Omental fat pad (tissue), 4 donors: Measurements from ENCODE around the gene PPDPF. TPM values are rescaled to one million over a fixed set of nuclear protein-coding genes. Genes with fewer than 3 reads are reported as not detected.
"Not testable (repeated sequence)": the region's sequence is repeated elsewhere in the genome, so short reads cannot be mapped to it uniquely, and the experiment has no call there.

Experiments
- ATAC-seq: fragments of 150-250 bp; one replicate; pipeline ENCODE4 v1.9.1; 2016; ENCODE audit warnings: mild to moderate bottlenecking, moderate library complexity; ENCODE audit not compliant: low FRiP score
- DNase-seq: peaks from one replicate; pipeline ENCODE4 v3.0.0-alpha.2; 2019; ENCODE audit warnings: low spot score
- total RNA-seq, 4 donors: library from RNA; depleted of rRNA; stranded (reverse); fragments of >200 nt; gene quantifications; one replicate each; pipeline ENCODE4 v1.1.0, GENCODE V29; 2016
- TF ChIP-seq, protein P1 (sequence below), 3 donors: fragments of 450-650 bp; IDR thresholded peaks; one replicate each; pipeline ENCODE4 v1.5.1; 2016 to 2017; ENCODE audit warnings: antibody characterized with exemption in 3 of 3, mild to moderate bottlenecking in 3 of 3, moderate library complexity in 2 of 3

Gene PPDPF
- total RNA-seq, 4 donors from 2014 or later: 22.2 to 108 (median 75.8) TPM

DNA sequence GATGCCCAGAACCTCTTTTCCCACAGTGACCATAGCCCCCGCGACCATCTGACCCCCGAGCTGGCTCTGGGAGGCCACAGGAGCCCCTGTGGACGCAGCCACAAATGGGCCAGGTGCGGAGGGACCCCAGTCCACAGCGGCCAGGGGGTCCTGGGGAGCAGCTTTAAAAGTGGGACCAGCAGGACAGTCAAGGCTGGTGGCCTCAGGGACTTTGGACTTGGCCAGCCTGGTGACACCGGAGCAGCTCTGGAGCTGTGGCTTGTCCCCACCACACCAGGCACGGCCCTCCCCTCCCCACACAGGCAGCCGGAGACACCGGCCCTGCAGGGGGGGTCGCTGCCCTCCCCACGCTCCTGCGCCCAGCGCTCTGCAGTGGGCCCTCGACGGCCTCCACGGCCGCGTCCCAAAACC lies 36.9 kb downstream of the PPDPF start:
- TF ChIP-seq, protein P1, sequence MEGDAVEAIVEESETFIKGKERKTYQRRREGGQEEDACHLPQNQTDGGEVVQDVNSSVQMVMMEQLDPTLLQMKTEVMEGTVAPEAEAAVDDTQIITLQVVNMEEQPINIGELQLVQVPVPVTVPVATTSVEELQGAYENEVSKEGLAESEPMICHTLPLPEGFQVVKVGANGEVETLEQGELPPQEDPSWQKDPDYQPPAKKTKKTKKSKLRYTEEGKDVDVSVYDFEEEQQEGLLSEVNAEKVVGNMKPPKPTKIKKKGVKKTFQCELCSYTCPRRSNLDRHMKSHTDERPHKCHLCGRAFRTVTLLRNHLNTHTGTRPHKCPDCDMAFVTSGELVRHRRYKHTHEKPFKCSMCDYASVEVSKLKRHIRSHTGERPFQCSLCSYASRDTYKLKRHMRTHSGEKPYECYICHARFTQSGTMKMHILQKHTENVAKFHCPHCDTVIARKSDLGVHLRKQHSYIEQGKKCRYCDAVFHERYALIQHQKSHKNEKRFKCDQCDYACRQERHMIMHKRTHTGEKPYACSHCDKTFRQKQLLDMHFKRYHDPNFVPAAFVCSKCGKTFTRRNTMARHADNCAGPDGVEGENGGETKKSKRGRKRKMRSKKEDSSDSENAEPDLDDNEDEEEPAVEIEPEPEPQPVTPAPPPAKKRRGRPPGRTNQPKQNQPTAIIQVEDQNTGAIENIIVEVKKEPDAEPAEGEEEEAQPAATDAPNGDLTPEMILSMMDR (IDR thresholded peaks at IDR 0.05): no peak
- ATAC-seq (no peak), DNase-seq (no peak)

DNA sequence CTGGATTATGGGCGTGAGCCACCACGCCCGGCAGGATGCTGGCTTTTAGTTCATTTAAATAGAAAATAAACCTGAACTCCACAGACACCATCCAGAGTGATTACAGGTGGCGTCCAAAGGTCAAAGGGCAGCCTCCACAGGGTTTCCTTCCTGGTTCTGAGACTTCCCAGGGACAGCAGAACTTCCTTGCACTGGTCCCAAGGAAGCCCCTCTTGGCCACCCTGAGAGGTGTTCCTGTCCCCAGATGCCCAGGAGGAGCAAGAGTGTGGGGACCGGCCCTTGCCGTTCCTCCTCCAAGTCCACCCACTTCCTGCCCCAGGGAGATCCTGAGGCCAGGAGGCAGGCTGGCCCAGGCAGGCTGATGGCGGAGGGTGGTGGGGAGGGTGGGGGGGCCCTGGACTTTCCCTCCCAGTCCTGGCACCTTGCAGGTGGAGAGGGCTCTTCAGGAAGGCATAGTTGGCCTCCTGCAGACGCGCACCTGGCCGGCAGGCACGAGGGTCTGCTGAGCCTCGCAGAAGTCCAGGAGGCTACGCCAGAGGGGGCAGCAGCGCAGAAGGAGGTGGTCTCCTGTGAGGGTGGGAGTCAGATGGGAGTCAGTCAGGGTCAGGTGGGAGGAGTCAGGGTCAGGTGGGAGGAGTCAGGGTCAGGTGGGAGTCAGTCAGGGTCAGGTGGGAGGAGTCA lies 38.4 kb downstream of the PPDPF start:
- TF ChIP-seq, protein P1 (IDR thresholded peaks at IDR 0.05): no peak

DNA sequence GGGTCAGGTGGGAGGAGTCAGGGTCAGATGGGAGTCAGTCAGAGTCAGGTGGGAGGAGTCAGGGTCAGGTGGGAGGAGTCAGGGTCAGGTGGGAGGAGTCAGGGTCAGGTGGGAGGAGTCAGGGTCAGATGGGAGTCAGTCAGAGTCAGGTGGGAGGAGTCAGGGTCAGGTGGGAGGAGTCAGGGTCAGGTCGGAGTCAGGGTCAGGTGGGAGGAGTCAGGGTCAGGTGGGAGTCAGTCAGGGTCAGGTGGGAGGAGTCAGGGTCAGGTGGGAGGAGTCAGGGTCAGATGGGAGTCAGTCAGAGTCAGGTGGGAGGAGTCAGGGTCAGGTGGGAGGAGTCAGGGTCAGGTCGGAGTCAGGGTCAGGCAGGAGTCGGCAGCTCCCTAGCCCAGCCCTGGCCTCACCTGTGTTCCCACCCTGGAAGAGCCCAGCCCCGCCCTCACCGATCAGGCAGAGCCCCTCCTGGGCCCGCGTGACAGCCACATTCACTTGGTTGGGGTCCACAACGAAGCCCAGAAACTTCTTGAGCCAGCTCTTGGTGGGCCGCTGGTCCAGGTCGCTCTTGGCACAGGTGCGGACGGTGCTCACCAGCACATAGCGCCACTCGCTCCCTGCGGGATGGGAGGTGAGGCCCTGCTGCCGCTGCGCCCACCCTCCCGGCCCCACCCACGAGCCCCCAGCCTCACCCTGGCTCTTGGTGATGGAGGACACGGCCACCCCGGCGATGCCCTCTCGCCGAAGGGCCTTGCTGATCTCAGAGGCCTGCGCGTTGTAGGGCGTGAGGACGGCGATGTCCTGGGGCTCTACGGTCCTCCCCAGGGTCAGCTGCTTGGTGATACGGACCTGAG lies 39.1 kb downstream of the PPDPF start:
- not testable (repeated sequence) for DNase-seq, ATAC-seq

More for the DNA sequence above, 38.4 kb downstream of the PPDPF start:
- DNase-seq (no peak), ATAC-seq (no peak)

DNA sequence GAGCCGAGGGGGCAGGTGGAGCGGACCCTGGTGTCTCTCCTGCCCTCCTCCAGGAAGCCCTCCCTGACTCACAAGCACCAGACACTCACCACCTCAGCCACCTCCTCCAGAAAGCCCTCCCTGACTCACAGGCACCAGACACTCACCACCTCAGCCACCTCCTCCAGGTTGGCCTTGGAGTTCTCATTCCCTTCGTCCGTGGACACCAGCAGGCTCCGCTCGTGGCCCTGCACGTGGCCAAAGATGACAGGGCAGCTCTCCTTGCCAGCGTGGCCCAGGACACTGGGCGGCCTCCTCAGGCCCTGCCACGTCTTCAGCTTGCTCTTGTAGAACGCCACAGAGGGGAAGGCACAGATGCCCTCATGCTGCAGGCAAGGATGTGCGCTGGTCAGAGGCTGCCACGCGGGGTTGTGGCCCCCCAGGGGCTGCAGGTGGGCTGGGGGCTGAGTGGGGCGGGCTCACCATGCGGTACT lies 39.8 kb downstream of the PPDPF start:
- DNase-seq: no peak
- TF ChIP-seq, protein P1 (IDR thresholded peaks at IDR 0.05): no peak

DNA sequence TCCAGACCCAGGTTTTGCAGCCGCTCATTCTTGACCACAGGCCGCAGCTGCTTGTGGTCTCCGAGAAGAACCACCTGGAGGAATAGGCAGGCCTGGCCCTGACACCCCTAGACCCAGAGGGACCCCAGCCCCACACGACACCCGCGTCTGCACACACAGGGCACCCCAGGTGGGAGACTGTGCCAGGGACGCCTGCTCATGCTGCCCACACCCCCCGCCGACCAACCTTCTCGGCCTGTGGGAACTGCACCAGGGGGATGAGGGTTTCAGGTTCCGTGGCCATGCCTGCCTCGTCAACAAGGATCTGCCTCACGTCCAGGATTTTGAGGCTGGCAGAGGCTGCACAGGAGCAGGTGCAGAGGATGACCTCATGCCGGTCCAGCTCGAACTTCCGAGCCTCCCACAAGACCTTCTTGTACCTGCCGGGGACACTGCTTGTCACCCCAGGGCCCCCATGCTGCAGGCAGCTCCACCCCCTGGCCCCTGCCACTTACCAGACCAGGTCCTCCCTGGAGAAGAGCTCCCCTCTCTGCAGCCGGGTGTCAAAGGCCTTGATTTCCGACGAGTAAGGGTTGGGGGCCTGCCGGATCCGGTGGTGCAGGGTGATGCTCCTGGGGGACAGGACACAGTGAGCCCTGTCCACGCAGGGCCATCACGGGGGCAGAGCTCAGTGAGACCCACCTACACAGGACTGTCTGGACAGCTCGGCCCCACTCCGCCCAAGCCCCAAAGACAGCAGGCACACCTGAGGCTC lies 40.5 kb downstream of the PPDPF start:
- DNase-seq (no peak), ATAC-seq (no peak)
- TF ChIP-seq, protein P1 (IDR thresholded peaks at IDR 0.05): no peak

More for the DNA sequence above, 39.8 kb downstream of the PPDPF start:
- ATAC-seq: no peak

DNA sequence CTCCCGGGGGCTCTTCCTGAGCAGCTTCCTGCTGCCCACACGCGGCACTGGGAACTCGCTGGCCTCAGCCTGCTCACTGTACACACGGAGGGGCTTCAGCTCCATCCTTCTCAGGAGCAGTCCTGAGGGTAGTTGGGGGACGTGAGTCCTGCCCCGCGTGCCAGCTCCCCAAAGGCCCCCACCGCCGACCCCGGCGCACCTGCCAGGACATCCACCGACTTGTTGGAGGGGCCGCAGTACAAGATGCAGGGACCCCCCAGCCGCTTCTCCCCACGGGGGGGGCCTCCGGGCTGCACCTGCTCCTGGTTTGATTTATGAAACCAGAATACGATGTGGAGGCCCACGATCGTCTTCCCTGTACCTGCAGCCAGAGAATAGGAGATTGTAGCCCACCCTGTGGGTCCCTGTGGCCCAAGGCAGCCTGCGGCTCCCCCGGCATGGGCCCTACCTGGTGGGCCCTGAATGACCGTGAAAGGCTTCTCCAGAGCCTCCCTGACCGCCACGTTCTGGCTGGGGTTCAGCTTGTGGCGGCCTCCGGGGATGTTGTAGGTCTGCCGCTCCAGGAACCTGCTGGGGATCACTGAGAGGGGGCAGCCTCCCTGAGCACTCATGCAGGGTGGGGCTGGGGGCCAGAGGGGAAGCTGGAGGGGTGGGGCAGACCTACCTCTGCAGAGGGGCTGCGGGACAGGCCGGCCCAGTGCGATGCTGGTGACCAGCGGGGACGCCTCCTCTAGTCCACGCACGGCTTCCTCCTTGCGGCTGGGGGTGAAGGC lies 41.2 kb downstream of the PPDPF start:
- TF ChIP-seq, protein P1 (IDR thresholded peaks at IDR 0.05): no peak
- DNase-seq: no peak
- no peak for ATAC-seq
